ENCODE data around the gene PCA3. TPM values are rescaled to one million over a fixed set of nuclear protein-coding genes. Genes with fewer than 3 reads are reported as not detected.
A peak's percentile ranks its signal among the peaks of the same experiment; 100 is the strongest.

The PCA3 gene
- total RNA-seq, 1 experiment from 2014 or later: not detected

- POLR2A ChIA-PET: interaction anchor here (0.6 kb wide), 1 partner anchor 1086 kb away, joined by 3 read pairs; no protein-coding TSS in a partner anchor
- peaks cover 13% of the 10 kb centered on the region for H3K4me1 Mint-ChIP-seq
- no peaks in the 10 kb centered on the region for H3K36me3 Mint-ChIP-seq
- no peak overlapping the region for H3K4me3 Mint-ChIP-seq
- no peaks in the 10 kb centered on the region for H3K27me3 Mint-ChIP-seq (ENCODE audit: low read depth)
- no peak overlapping the region for H3K27ac Mint-ChIP-seq
- ATAC-seq: peak; percentile 42; the same call in 1 of the 2 replicates
- TF ChIP-seq IRF2 (CRISPR knock-in tag; IDR thresholded peaks at IDR 0.05; ENCODE audit: borderline replicate concordance, low read depth) (no peak), STAT6 (CRISPR knock-in tag; conservative IDR thresholded peaks at IDR 0.05; ENCODE audit: low read depth) (no peak), TEAD1 (CRISPR knock-in tag; IDR thresholded peaks at IDR 0.05) (no peak), MAX (CRISPR knock-in tag; IDR thresholded peaks at IDR 0.05) (no peak), GRHL2 (CRISPR knock-in tag; IDR thresholded peaks at IDR 0.05; ENCODE audit: insufficient replicate concordance, severe bottlenecking) (no peak), ZNF317 (CRISPR knock-in tag; IDR thresholded peaks at IDR 0.05; ENCODE audit: borderline replicate concordance, low read depth) (no peak), E2F1 (CRISPR knock-in tag; IDR thresholded peaks at IDR 0.05) (no peak), ATF1 (CRISPR knock-in tag; IDR thresholded peaks at IDR 0.05) (no peak), ZBTB43 (CRISPR knock-in tag; IDR thresholded peaks at IDR 0.05) (no peak)
- CTCF ChIA-PET: interaction anchor here (0.5 to 4.2 kb wide), 3 partner anchors 238 to 730 kb away, joined by 5 to 32 read pairs (median 7); no protein-coding TSS in a partner anchor
- no peak for DNase-seq (ENCODE audit: low spot score)
- no peaks in the 10 kb centered on the region for H3K9me3 Mint-ChIP-seq
Observed at GRCh38 chr9:76758476-76758875, 5.8 kb upstream of the PCA3 start.

- ChIA-PET POLR2A (no interaction called here), CTCF (no interaction called here)
- Mint-ChIP-seq H3K27ac (no peak overlapping the region), H3K4me1 (peaks cover 13% of the 10 kb centered on the region), H3K36me3 (no peaks in the 10 kb centered on the region), H3K4me3 (no peak overlapping the region), H3K27me3 (ENCODE audit: low read depth) (no peaks in the 10 kb centered on the region), H3K9me3 (no peaks in the 10 kb centered on the region)
- DNase-seq (ENCODE audit: low spot score): no peak
- no peak for TF ChIP-seq SOX15 (CRISPR knock-in tag; IDR thresholded peaks at IDR 0.05)
- no peak for TF ChIP-seq E2F5 (CRISPR knock-in tag; IDR thresholded peaks at IDR 0.05)
- TF ChIP-seq NR3C1 (CRISPR knock-in tag; conservative IDR thresholded peaks at IDR 0.05; ENCODE audit: low read depth): no peak
- TF ChIP-seq SMAD4 (CRISPR knock-in tag; IDR thresholded peaks at IDR 0.05): no peak
- no peak for TF ChIP-seq MAX (CRISPR knock-in tag; IDR thresholded peaks at IDR 0.05)
- TF ChIP-seq MLX (CRISPR knock-in tag; IDR thresholded peaks at IDR 0.05): no peak
- TF ChIP-seq ZSCAN18 (CRISPR knock-in tag; IDR thresholded peaks at IDR 0.05): no peak
- TF ChIP-seq RORB (CRISPR knock-in tag; IDR thresholded peaks at IDR 0.05): no peak
- no peak for TF ChIP-seq ZNF396 (CRISPR knock-in tag; IDR thresholded peaks at IDR 0.05; ENCODE audit: borderline replicate concordance)
- TF ChIP-seq ZNF138 (CRISPR knock-in tag; conservative IDR thresholded peaks at IDR 0.05): no peak
- TF ChIP-seq PRRX2 (CRISPR knock-in tag; IDR thresholded peaks at IDR 0.05): no peak
- no peak for ATAC-seq
Observed at GRCh38 chr9:76759732-76760131, 4.5 kb upstream of the PCA3 start.

All from WTC11 (cell line).